HEK293T (cell line): ENCODE data around the gene TRABD2B.

Experiments used
- ARNT ChIP-seq: fragments of 450-650 bp; IDR thresholded peaks from 2 replicates; pipeline ENCODE4 v1.6.1; 2017; ENCODE audit warnings: mild to moderate bottlenecking
- BHLHE40 ChIP-seq: fragments of 450-650 bp; IDR thresholded peaks from 2 replicates; pipeline ENCODE4 v1.6.1; 2016; ENCODE audit warnings: mild to moderate bottlenecking, moderate library complexity, borderline replicate concordance
- CTBP1 ChIP-seq: fragments of 450-650 bp; IDR thresholded peaks from 2 replicates; pipeline ENCODE4 v1.6.1; 2016; ENCODE audit warnings: borderline replicate concordance
- FOXA1 ChIP-seq: fragments of 450-650 bp; IDR thresholded peaks from 2 replicates; pipeline ENCODE4 v1.6.1; 2016; ENCODE audit warnings: mild to moderate bottlenecking
- FOXM1 ChIP-seq: fragments of 450-650 bp; IDR thresholded peaks from 2 replicates; pipeline ENCODE4 v1.6.1; 2017; ENCODE audit warnings: mild to moderate bottlenecking, borderline replicate concordance
- L3MBTL2 ChIP-seq: fragments of 450-650 bp; conservative IDR thresholded peaks from 2 replicates; pipeline ENCODE4 v1.6.1; 2016; ENCODE audit warnings: mild to moderate bottlenecking
- SP1 ChIP-seq: fragments of 450-650 bp; IDR thresholded peaks from 2 replicates; pipeline ENCODE4 v1.6.1; 2017
- SUZ12 ChIP-seq: fragments of 450-650 bp; IDR thresholded peaks from 2 replicates; pipeline ENCODE4 v1.6.1; 2016; ENCODE audit warnings: mild to moderate bottlenecking
- TF ChIP-seq, protein P1 (sequence below): fragments of 450-650 bp; IDR thresholded peaks from 2 replicates; pipeline ENCODE4 v1.6.1; 2016

DNA sequence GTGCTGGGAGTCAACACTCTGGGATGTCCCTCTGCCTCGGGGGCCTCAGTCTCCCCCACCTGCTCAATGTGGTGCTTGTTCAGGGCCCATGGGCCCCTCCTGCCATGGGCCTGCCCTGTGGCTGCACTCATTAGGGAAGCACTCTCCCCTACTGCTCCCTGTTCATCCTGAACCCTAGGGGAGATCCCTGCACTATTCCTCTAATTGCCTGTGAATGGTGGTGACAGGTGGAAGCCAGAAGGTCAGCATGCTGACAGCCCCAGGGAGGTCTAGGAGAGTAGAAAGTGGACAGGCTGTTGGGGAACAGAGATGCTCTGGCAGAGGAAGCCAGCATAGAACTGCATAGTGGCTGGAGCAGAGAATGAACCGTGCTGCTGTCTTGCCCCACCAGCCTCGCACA lies 217.6 kb downstream of the TRABD2B start:
- no peak for TF ChIP-seq FOXM1
- TF ChIP-seq SP1 = no peak
- no peak for TF ChIP-seq SUZ12
- TF ChIP-seq ARNT = no peak
- no peak for TF ChIP-seq FOXA1
- TF ChIP-seq, protein P1, sequence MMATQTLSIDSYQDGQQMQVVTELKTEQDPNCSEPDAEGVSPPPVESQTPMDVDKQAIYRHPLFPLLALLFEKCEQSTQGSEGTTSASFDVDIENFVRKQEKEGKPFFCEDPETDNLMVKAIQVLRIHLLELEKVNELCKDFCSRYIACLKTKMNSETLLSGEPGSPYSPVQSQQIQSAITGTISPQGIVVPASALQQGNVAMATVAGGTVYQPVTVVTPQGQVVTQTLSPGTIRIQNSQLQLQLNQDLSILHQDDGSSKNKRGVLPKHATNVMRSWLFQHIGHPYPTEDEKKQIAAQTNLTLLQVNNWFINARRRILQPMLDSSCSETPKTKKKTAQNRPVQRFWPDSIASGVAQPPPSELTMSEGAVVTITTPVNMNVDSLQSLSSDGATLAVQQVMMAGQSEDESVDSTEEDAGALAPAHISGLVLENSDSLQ = no peak
- no peak for TF ChIP-seq L3MBTL2
- TF ChIP-seq BHLHE40 = no peak
- TF ChIP-seq CTBP1 = no peak
